C4-2B (cell line): ENCODE results near the gene AK8.

Experiments used
- ZFX ChIP-seq: fragments of 450-650 bp; IDR thresholded peaks from 2 replicates; pipeline ENCODE4 v1.6.1; 2017
- TF ChIP-seq, protein P1 (sequence below): fragments of 450-650 bp; conservative IDR thresholded peaks from 2 replicates; pipeline ENCODE4 v1.5.1; 2017; ENCODE audit warnings: mild to moderate bottlenecking

GRCh38 chr9:132703336-132703735 is 174.7 kb downstream of the AK8 start:
- TF ChIP-seq, protein P1, sequence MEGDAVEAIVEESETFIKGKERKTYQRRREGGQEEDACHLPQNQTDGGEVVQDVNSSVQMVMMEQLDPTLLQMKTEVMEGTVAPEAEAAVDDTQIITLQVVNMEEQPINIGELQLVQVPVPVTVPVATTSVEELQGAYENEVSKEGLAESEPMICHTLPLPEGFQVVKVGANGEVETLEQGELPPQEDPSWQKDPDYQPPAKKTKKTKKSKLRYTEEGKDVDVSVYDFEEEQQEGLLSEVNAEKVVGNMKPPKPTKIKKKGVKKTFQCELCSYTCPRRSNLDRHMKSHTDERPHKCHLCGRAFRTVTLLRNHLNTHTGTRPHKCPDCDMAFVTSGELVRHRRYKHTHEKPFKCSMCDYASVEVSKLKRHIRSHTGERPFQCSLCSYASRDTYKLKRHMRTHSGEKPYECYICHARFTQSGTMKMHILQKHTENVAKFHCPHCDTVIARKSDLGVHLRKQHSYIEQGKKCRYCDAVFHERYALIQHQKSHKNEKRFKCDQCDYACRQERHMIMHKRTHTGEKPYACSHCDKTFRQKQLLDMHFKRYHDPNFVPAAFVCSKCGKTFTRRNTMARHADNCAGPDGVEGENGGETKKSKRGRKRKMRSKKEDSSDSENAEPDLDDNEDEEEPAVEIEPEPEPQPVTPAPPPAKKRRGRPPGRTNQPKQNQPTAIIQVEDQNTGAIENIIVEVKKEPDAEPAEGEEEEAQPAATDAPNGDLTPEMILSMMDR = no peak
- no peak for TF ChIP-seq ZFX
